Activated CD8-positive, alpha-beta memory T cell treated with anti-CD3 and anti-CD28 coated beads, Interleukin-2, amount 50 U/mL, for 24 hours (primary cell): ENCODE results near the gene BCAR1.
"Not testable (repeated sequence)": the region's sequence is repeated elsewhere in the genome, so short reads cannot be mapped to it uniquely, and the experiment has no call there.

ENCODE experiments used
- DNase-seq: peaks from one replicate; pipeline ENCODE4 v3.0.0-alpha.2; 2020; ENCODE audit errors: extremely low read depth

The BCAR1 gene

GRCh38 chr16:75272097-75272551, 20.7 kb upstream of the BCAR1 start:
- DNase-seq, result no peak

- no peak for DNase-seq
Observed at GRCh38 chr16:75271441-75272096, 20.1 kb upstream of the BCAR1 start.

- not testable (repeated sequence) for DNase-seq
Observed at GRCh38 chr16:75269358-75269757, 17.9 kb upstream of the BCAR1 start.

GRCh38 chr16:75267631-75268264, 16.3 kb upstream of the BCAR1 start:
- no peak for DNase-seq

GRCh38 chr16:75266738-75267630, 15.6 kb upstream of the BCAR1 start:
- DNase-seq, result no peak

- no peak for DNase-seq
Observed at GRCh38 chr16:75265911-75266701, 14.7 kb upstream of the BCAR1 start.

GRCh38 chr16:75264999-75265910, 13.8 kb upstream of the BCAR1 start:
- DNase-seq, result no peak

- no peak for DNase-seq
Observed at GRCh38 chr16:75264457-75264998, 13.1 kb upstream of the BCAR1 start.

GRCh38 chr16:75263963-75264445, 12.6 kb upstream of the BCAR1 start:
- DNase-seq, result no peak

GRCh38 chr16:75263291-75263962, 12.0 kb upstream of the BCAR1 start:
- DNase-seq, result no peak

GRCh38 chr16:75262800-75263127, 11.3 kb upstream of the BCAR1 start:
- no peak for DNase-seq

- DNase-seq, result no peak
Observed at GRCh38 chr16:75262104-75262799, 10.8 kb upstream of the BCAR1 start.

GRCh38 chr16:75261590-75262078, 10.2 kb upstream of the BCAR1 start:
- DNase-seq, result no peak

- no peak for DNase-seq
Observed at GRCh38 chr16:75260851-75261589, 9.6 kb upstream of the BCAR1 start.

GRCh38 chr16:75258807-75259141, 7.3 kb upstream of the BCAR1 start:
- no peak for DNase-seq

GRCh38 chr16:75257886-75258806, 6.7 kb upstream of the BCAR1 start:
- DNase-seq, result no peak

GRCh38 chr16:75256696-75257343, 5.4 kb upstream of the BCAR1 start:
- no peak for DNase-seq
